Thyroid gland (tissue), 4 donors: ENCODE results near the gene ADRB1. TPM values are rescaled to one million over a fixed set of nuclear protein-coding genes. Genes with fewer than 3 reads are reported as not detected.
A peak's percentile ranks its signal among the peaks of the same experiment; 100 is the strongest.

Experiments
- DNase-seq, 2 donors: peaks; one replicate each; pipeline ENCODE4 v3.0.0-alpha.2; 2019
- H3K27ac ChIP-seq, 3 donors: fragments of 200-600 bp; sonication (generic); 1 replicate in 2 of 3; 2 replicates in 1 of 3; pipeline ENCODE4 v1.5.1; 2016 to 2019; ENCODE audit warnings: mild to moderate bottlenecking in 1 of 3, moderate library complexity in 1 of 3
- H3K27me3 ChIP-seq: fragments of 200-600 bp; sonication (generic); one replicate; pipeline ENCODE4 v1.5.1; 2019
- H3K36me3 ChIP-seq, 2 donors: fragments of 200-600 bp; sonication (generic); one replicate each; pipeline ENCODE4 v1.5.1; 2016 to 2019
- H3K4me1 ChIP-seq, 2 donors: fragments of 200-600 bp; sonication (generic); one replicate each; pipeline ENCODE4 v1.5.1; 2017 to 2019
- H3K4me3 ChIP-seq, 3 donors: fragments of 200-600 bp; sonication (generic); replicated peaks in 1 of 3; 1 replicate in 2 of 3; 2 replicates in 1 of 3; pipeline ENCODE4 v1.5.1; 2016; ENCODE audit warnings: mild to moderate bottlenecking in 1 of 3
- H3K9me3 ChIP-seq: fragments of 200-600 bp; sonication (generic); one replicate; pipeline ENCODE4 v1.5.1; 2017
- CTCF ChIP-seq, 6 experiments: fragments of 200-600 bp in 3 of 6; fragments of 450-650 bp in 3 of 6; sonication (generic) in 3 of 6; IDR thresholded peaks; one replicate each; pipeline ENCODE4 v1.5.1; 2016 to 2019; ENCODE audit warnings: antibody characterized with exemption in 6 of 6, mild to moderate bottlenecking in 2 of 6, inconsistent platforms in 1 of 6, moderate library complexity in 1 of 6
- POLR2A ChIP-seq, 2 donors: fragments of 450-650 bp; IDR thresholded peaks; one replicate each; pipeline ENCODE4 v1.6.1; 2017; ENCODE audit warnings: antibody characterized with exemption in 2 of 2, mild to moderate bottlenecking in 2 of 2, moderate library complexity in 1 of 2
- WGBS, 2 donors: methylation state at CpG; one replicate each; pipeline ENCODE4 v1.1.5; 2017; 5-methylcytosine and 5-hydroxymethylcytosine counted together
- intact Hi-C: fragments of 100-400 bp; cut with DNase I; formaldehyde crosslinking; loops from one replicate; pipeline ENCODE4 v1.15.1; 2023
- total RNA-seq, 4 donors: library from RNA; depleted of rRNA; stranded (reverse); fragments of >200 nt; gene quantifications; one replicate each; pipeline ENCODE4 v1.2.3, GENCODE V29; 2016

ADRB1 gene
- total RNA-seq, 4 donors from 2014 or later = 0.27 to 1.7 (median 0.95) TPM

- peak; percentile 40 to 42 for DNase-seq
- H3K36me3 ChIP-seq = no peaks in the 10 kb centered on the region
- no peak for TF ChIP-seq CTCF (IDR thresholded peaks at IDR 0.05)
- TF ChIP-seq POLR2A (IDR thresholded peaks at IDR 0.05) = no peak
- H3K27me3 ChIP-seq = peaks cover 6% of the 10 kb centered on the region
- no peak overlapping the region for H3K27ac ChIP-seq
- H3K4me1 ChIP-seq = no peaks in the 10 kb centered on the region
- WGBS, 2 donors = 7 to 17% methylated on average over 16 to 30 of the region's 78 CpGs
- H3K9me3 ChIP-seq = no peaks in the 10 kb centered on the region
- peak overlapping the region in 1 of 3 donors; percentile 12 for H3K4me3 ChIP-seq
- intact Hi-C loops = no loop called here
These were observed 1.7 kb downstream of the ADRB1 start for GRCh38 chr10:114045136-114046086.

GRCh38 chr10:114046087-114046458 lies 2.4 kb downstream of the ADRB1 start:
- no peaks in the 10 kb centered on the region for H3K36me3 ChIP-seq
- no peak overlapping the region for H3K4me3 ChIP-seq
- no peaks in the 10 kb centered on the region for H3K4me1 ChIP-seq
- no peak overlapping the region for H3K27ac ChIP-seq
- H3K27me3 ChIP-seq = peaks cover 6% of the 10 kb centered on the region
- TF ChIP-seq POLR2A (IDR thresholded peaks at IDR 0.05) (no peak), CTCF (IDR thresholded peaks at IDR 0.05) (no peak)
- no peak for DNase-seq
- no peaks in the 10 kb centered on the region for H3K9me3 ChIP-seq
- WGBS, 2 donors = 64 to 69% methylated on average over 7 of the region's 7 CpGs
- intact Hi-C loops = no loop called here

- no peak for TF ChIP-seq POLR2A (IDR thresholded peaks at IDR 0.05)
- no peak for DNase-seq
- Histone ChIP-seq H3K36me3 (no peaks in the 10 kb centered on the region), H3K27me3 (peaks cover 6% of the 10 kb centered on the region), H3K9me3 (no peaks in the 10 kb centered on the region), H3K4me1 (no peaks in the 10 kb centered on the region), H3K4me3 (no peak overlapping the region), H3K27ac (no peak overlapping the region)
- 76 to 79% methylated on average over 3 of the region's 3 CpGs for WGBS, 2 donors
- intact Hi-C loops = no loop called here
These were observed 4.8 kb downstream of the ADRB1 start for GRCh38 chr10:114048472-114048871.

- TF ChIP-seq CTCF (IDR thresholded peaks at IDR 0.05) = no peak
- Histone ChIP-seq H3K4me3 (no peak overlapping the region), H3K27me3 (no peaks in the 10 kb centered on the region), H3K4me1 (no peaks in the 10 kb centered on the region), H3K36me3 (no peaks in the 10 kb centered on the region), H3K27ac (no peak overlapping the region), H3K9me3 (no peaks in the 10 kb centered on the region)
- WGBS, 2 donors = 94 to 97% methylated on average over 3 of the region's 3 CpGs
- intact Hi-C loops = no loop called here
- DNase-seq = no peak
These were observed 8.0 kb downstream of the ADRB1 start for GRCh38 chr10:114051714-114052113.

GRCh38 chr10:114052255-114052654 lies 8.6 kb downstream of the ADRB1 start:
- Histone ChIP-seq H3K4me3 (no peak overlapping the region), H3K4me1 (no peaks in the 10 kb centered on the region), H3K9me3 (no peaks in the 10 kb centered on the region), H3K36me3 (no peaks in the 10 kb centered on the region), H3K27me3 (no peaks in the 10 kb centered on the region), H3K27ac (no peak overlapping the region)
- intact Hi-C loops = no loop called here
- WGBS, 2 donors = 21 to 29% methylated on average over 1 of the region's 1 CpG
- no peak for TF ChIP-seq POLR2A (IDR thresholded peaks at IDR 0.05)
- no peak for TF ChIP-seq CTCF (IDR thresholded peaks at IDR 0.05)
- no peak for DNase-seq
